IMR-90 (cell line): ENCODE results near the gene DGAT2. TPM values are rescaled to one million over a fixed set of nuclear protein-coding genes. Genes with fewer than 3 reads are reported as not detected.

ENCODE experiments used
- ATAC-seq: fragments of 200-7000 bp; cut with Tn5 transposase; 2 replicates; pipeline ENCODE4 v1.9.1; 2020; ENCODE audit warnings: low read depth, mild to moderate bottlenecking, moderate library complexity
- BruUV-seq: library from RNA; stranded (reverse); fragments of 400-500 nt; replicated peaks from 2 replicates; lab custom pipeline; 2021; lab: Mats Ljungman, UMichigan
- CTCF ChIA-PET: fragments of 300-600 bp; formaldehyde crosslinking; extraction: SDS; loops from one replicate; lab custom pipeline; 2021; ENCODE audit warnings: antibody characterized with exemption; lab: Yijun Ruan, JAX
- POLR2A ChIA-PET: fragments of 300-600 bp; sonication (Branson Sonifier 250); formaldehyde crosslinking; loops from one replicate; lab custom pipeline; 2022; ENCODE audit warnings: antibody characterized with exemption; ENCODE audit not compliant: unreplicated experiment; lab: Charles Lee
- DNase-seq: peaks from one replicate; pipeline ENCODE4 v3.0.0; 2013
- H2AFZ ChIP-seq: replicated peaks from 2 replicates; pipeline ENCODE3; 2013; ENCODE audit warnings: low read length, mild to moderate bottlenecking; ENCODE audit not compliant: poor library complexity
- H2AK5ac ChIP-seq: 2 replicates; pipeline ENCODE4 v1.6.1; 2013; ENCODE audit warnings: low read depth, low read length, inconsistent platforms
- H2AK9ac ChIP-seq: replicated peaks from 2 replicates; pipeline ENCODE3; 2013; ENCODE audit warnings: mild to moderate bottlenecking, low read depth, low read length, moderate library complexity; ENCODE audit not compliant: poor library complexity
- H2BK120ac ChIP-seq: 2 replicates; pipeline ENCODE4 v1.6.1; 2013; ENCODE audit warnings: low read depth, low read length, inconsistent platforms
- H2BK15ac ChIP-seq: 3 replicates; pipeline ENCODE4 v1.6.1; 2013; ENCODE audit warnings: low read depth, low read length, inconsistent platforms
- H2BK20ac ChIP-seq: 2 replicates; pipeline ENCODE4 v1.6.1; 2013; ENCODE audit warnings: low read depth, mild to moderate bottlenecking, inconsistent platforms, low read length, moderate library complexity
- H2BK5ac ChIP-seq: 2 replicates; pipeline ENCODE4 v1.6.1; 2013; ENCODE audit warnings: mild to moderate bottlenecking, low read depth, low read length, inconsistent platforms; ENCODE audit not compliant: poor library complexity, severe bottlenecking
- H3K14ac ChIP-seq: replicated peaks from 2 replicates; pipeline ENCODE4 v1.6.1; 2013; ENCODE audit warnings: low read depth, low read length, inconsistent platforms
- H3K18ac ChIP-seq: 2 replicates; pipeline ENCODE4 v1.6.1; 2013; ENCODE audit warnings: low read depth, low read length, control low read depth
- H3K23ac ChIP-seq: 2 replicates; pipeline ENCODE4 v1.6.1; 2013; ENCODE audit warnings: low read depth, low read length, inconsistent platforms
- H3K27ac ChIP-seq: 2 replicates; pipeline ENCODE4 v1.5.1; 2013; ENCODE audit warnings: mild to moderate bottlenecking, control low read depth, low read length; ENCODE audit not compliant: insufficient read depth
- H3K27me3 ChIP-seq: 2 replicates; pipeline ENCODE4 v1.6.1; 2013; ENCODE audit warnings: low read length; ENCODE audit not compliant: control insufficient read depth, insufficient read depth
- H3K36me3 ChIP-seq: 2 replicates; pipeline ENCODE4 v1.6.1; 2013; ENCODE audit warnings: low read length, mixed read lengths; ENCODE audit not compliant: control insufficient read depth, insufficient read depth
- H3K4ac ChIP-seq: 2 replicates; pipeline ENCODE4 v1.6.1; 2013; ENCODE audit warnings: low read depth, low read length, inconsistent platforms
- H3K4me1 ChIP-seq: 2 replicates; pipeline ENCODE4 v1.6.1; 2013; ENCODE audit warnings: low read length, mixed read lengths; ENCODE audit not compliant: control insufficient read depth, insufficient read depth
- H3K4me2 ChIP-seq: 2 replicates; pipeline ENCODE4 v1.6.1; 2013; ENCODE audit warnings: low read depth, mild to moderate bottlenecking, control low read depth, low read length, moderate library complexity
- H3K4me3 ChIP-seq: 2 replicates; pipeline ENCODE4 v1.5.1; 2013; ENCODE audit warnings: low read depth, mild to moderate bottlenecking, control low read depth, low read length, moderate library complexity; ENCODE audit not compliant: insufficient read depth
- H3K56ac ChIP-seq: 2 replicates; pipeline ENCODE4 v1.6.1; 2013; ENCODE audit warnings: low read length, inconsistent platforms; ENCODE audit not compliant: insufficient read depth; ENCODE audit errors: extremely low read depth
- H3K79me1 ChIP-seq, 2 experiments: 2 replicates each; pipeline ENCODE4 v1.6.1; 2013; ENCODE audit warnings: low read length in 2 of 2, inconsistent platforms in 1 of 2, low read depth in 1 of 2
- H3K9ac ChIP-seq: 2 replicates; pipeline ENCODE4 v1.6.1; 2013; ENCODE audit warnings: low read depth, low read length, control low read depth
- H3K9me1 ChIP-seq: 2 replicates; pipeline ENCODE4 v1.6.1; 2013; ENCODE audit warnings: low read length, inconsistent platforms; ENCODE audit not compliant: insufficient read depth
- H3K9me3 ChIP-seq: 2 replicates; pipeline ENCODE4 v1.6.1; 2013; ENCODE audit warnings: low read length; ENCODE audit not compliant: control insufficient read depth, insufficient read depth
- H4K20me1 ChIP-seq: 2 replicates; pipeline ENCODE4 v1.6.1; 2013; ENCODE audit warnings: low read length, inconsistent platforms; ENCODE audit not compliant: insufficient read depth
- H4K5ac ChIP-seq: 2 replicates; pipeline ENCODE4 v1.6.1; 2013; ENCODE audit warnings: mild to moderate bottlenecking, low read depth, low read length, control low read depth
- H4K8ac ChIP-seq, 2 experiments: 2 replicates each; pipeline ENCODE4 v1.6.1; 2013; ENCODE audit warnings: low read depth in 2 of 2, low read length in 2 of 2, control low read depth in 1 of 2, inconsistent platforms in 1 of 2
- H4K91ac ChIP-seq: 2 replicates; pipeline ENCODE4 v1.6.1; 2013; ENCODE audit warnings: low read depth, low read length, inconsistent platforms; ENCODE audit not compliant: insufficient read depth
- BHLHE40 ChIP-seq: fragments of 150-350 bp; IDR thresholded peaks from 2 replicates; pipeline ENCODE4 v1.6.1; 2016; ENCODE audit warnings: mild to moderate bottlenecking, low read depth, low read length
- CEBPB ChIP-seq: IDR thresholded peaks from 2 replicates; pipeline ENCODE4 v1.6.1; 2012; ENCODE audit warnings: low read depth, low read length, improper control_type of control experiment
- CHD1 ChIP-seq: IDR thresholded peaks from 2 replicates; pipeline ENCODE4 v1.6.1; 2012; ENCODE audit warnings: low read depth, low read length, improper control_type of control experiment
- FOS ChIP-seq: fragments of 150-350 bp; IDR thresholded peaks from 2 replicates; pipeline ENCODE4 v1.6.1; 2016; ENCODE audit warnings: low read depth, low read length
- MAFK ChIP-seq: IDR thresholded peaks from 2 replicates; pipeline ENCODE4 v1.6.1; 2012; ENCODE audit warnings: low read depth, low read length, improper control_type of control experiment
- MAZ ChIP-seq: IDR thresholded peaks from 2 replicates; pipeline ENCODE4 v1.6.1; 2012; ENCODE audit warnings: low read depth, mild to moderate bottlenecking, low read length, improper control_type of control experiment, moderate library complexity, borderline replicate concordance
- MXI1 ChIP-seq: IDR thresholded peaks from 2 replicates; pipeline ENCODE4 v1.6.1; 2012; ENCODE audit warnings: low read depth, mild to moderate bottlenecking, low read length, moderate library complexity, borderline replicate concordance
- NFE2L2 ChIP-seq: fragments of 150-350 bp; IDR thresholded peaks from 2 replicates; pipeline ENCODE4 v1.6.1; 2016; ENCODE audit warnings: low read depth, mild to moderate bottlenecking, low read length
- POLR2A ChIP-seq: IDR thresholded peaks from 2 replicates; pipeline ENCODE4 v1.6.1; 2012; ENCODE audit warnings: mild to moderate bottlenecking, low read depth, low read length
- RAD21 ChIP-seq: IDR thresholded peaks from 2 replicates; pipeline ENCODE4 v1.6.1; 2012; ENCODE audit warnings: low read length, improper control_type of control experiment
- RCOR1 ChIP-seq: IDR thresholded peaks from 2 replicates; pipeline ENCODE4 v1.6.1; 2012; ENCODE audit warnings: mild to moderate bottlenecking, low read length, improper control_type of control experiment; ENCODE audit not compliant: insufficient replicate concordance
- RFX5 ChIP-seq: IDR thresholded peaks from 2 replicates; pipeline ENCODE4 v1.8.0; 2012; ENCODE audit warnings: low read depth, mild to moderate bottlenecking, low read length, moderate library complexity
- SMC3 ChIP-seq: fragments of 150-350 bp; IDR thresholded peaks from 2 replicates; pipeline ENCODE4 v1.6.1; 2016; ENCODE audit warnings: low read depth, mild to moderate bottlenecking, antibody characterized with exemption, low read length, moderate library complexity
- WGBS, 2 experiments: methylation state at CpG; one replicate each; pipeline versions ENCODE4 v1.1.5 to v1.1.7; 2013; ENCODE audit warnings: missing lambda C conversion rate in 2 of 2; ENCODE audit not compliant: insufficient read length in 1 of 2; ENCODE audit errors: extremely low coverage in 2 of 2; 5-methylcytosine and 5-hydroxymethylcytosine counted together
- dilution Hi-C: fragments of 300-500 bp; cut with HindIII; formaldehyde crosslinking; loops from one replicate; pipeline ENCODE4 v1.14.3; 2018; ENCODE audit warnings: low sequenced_read_pairs; ENCODE audit not compliant: unreplicated experiment
- in situ Hi-C: fragments of 300-500 bp; cut with MboI; formaldehyde crosslinking; loops from 3 replicates; pipeline ENCODE4 v1.14.3; 2019; ENCODE audit warnings: low sequenced_read_pairs, inconsistent platforms, mixed read lengths
- intact Hi-C: fragments of 100-400 bp; cut with micrococcal nuclease; formaldehyde crosslinking; loops from 2 replicates; pipeline ENCODE4 v1.10.0; 2022
- polyA plus RNA-seq, 3 experiments: library from polyadenylated mRNA; depleted of rRNA; stranded (reverse); fragments of >200 nt; gene quantifications; 2 replicates each; pipeline ENCODE4 v1.2.3, GENCODE V29; 2012; ENCODE audit warnings: low replicate concordance in 1 of 3
- total RNA-seq: library from RNA; depleted of rRNA; stranded (reverse); fragments of >200 nt; gene quantifications from 2 replicates; pipeline ENCODE4 v1.2.3, GENCODE V29; 2012
- TF ChIP-seq, protein P1 (sequence below): fragments of 150-350 bp; IDR thresholded peaks from 2 replicates; pipeline ENCODE4 v1.6.1; 2017; ENCODE audit warnings: mild to moderate bottlenecking, antibody characterized with exemption, low read length, low read depth
- TF ChIP-seq, protein P2 (sequence below): conservative IDR thresholded peaks from 2 replicates; pipeline ENCODE4 v1.5.1; 2012; ENCODE audit warnings: mild to moderate bottlenecking, low read depth, low read length, improper control_type of control experiment

Gene DGAT2
- total and polyA plus RNA-seq, 2 of the 4 experiments (the other 2 are of a cell fraction): 2.3 to 2.4 TPM

DNA sequence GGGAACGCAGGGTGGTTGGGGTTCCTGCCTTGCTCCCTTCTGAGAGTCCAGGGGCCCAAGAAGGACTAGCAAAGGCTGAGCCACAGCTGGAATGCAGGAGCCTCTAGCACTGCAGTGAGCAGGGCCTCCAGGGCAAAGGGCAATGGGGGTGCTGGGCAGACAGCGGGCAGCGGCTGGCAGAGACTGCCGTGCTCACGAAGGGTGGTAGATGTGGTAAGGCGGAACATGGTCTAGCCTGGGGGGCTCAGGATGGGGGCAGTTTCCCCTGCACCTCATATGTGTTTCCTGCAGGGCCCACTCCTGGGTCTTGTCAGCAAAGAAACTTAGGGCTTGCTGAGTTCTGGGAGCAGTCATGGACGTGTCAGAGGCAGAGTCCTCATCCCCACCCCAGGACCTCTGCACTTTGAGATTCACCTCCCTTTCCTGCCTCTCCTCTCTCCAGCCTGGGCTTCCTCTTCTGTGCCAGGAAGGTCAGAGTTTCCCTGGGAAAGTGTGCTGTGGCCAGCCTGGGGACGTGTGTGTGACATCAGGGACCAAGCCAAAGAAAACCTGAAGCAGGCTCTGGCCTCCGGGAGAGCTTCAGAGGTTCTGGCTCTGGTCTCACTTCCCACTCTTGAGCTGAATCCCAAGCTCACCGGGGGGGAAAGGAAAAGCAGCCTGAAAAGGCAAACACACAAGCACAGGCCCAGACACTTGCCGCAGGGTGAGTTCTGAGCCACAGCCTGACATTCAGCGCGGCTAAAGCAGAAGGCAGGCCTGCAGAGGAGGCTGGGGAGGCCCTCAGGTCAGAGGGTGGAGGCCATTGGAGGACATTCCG is 46.5 kb upstream of the DGAT2 start:
- no peak overlapping the region for H3K18ac ChIP-seq
- 88% methylated on average over 7 of the region's 14 CpGs; no CpG with 5 or more reads in 1 of the 2 experiments for WGBS, 2 experiments
- H3K9me1 ChIP-seq: no peaks in the 10 kb centered on the region
- no peak overlapping the region for H2AK9ac ChIP-seq
- no peak overlapping the region for H2BK15ac ChIP-seq
- H3K23ac ChIP-seq: no peak overlapping the region
- no peak overlapping the region for H3K9ac ChIP-seq
- peaks cover 36% of the 10 kb centered on the region for H3K27me3 ChIP-seq
- H4K5ac ChIP-seq: no peak overlapping the region
- H2BK5ac ChIP-seq: no peak overlapping the region
- H3K4me2 ChIP-seq: no peak overlapping the region
- no peak for ATAC-seq
- H3K36me3 ChIP-seq: no peaks in the 10 kb centered on the region
- in situ Hi-C loops (no loop called here), dilution Hi-C loops (no loop called here), intact Hi-C loops (loop anchor here (2.0 kb wide), 1 partner anchor 147 kb away; no protein-coding TSS in a partner anchor)
- no peak overlapping the region for H3K27ac ChIP-seq
- H4K8ac ChIP-seq: no peak overlapping the region
- no peak overlapping the region for H2BK120ac ChIP-seq
- H2AFZ ChIP-seq: peak overlapping the region; percentile 58
- H3K9me3 ChIP-seq: no peaks in the 10 kb centered on the region
- BruUV-seq: no TSS peak
- H3K4me3 ChIP-seq: no peak overlapping the region
- H2AK5ac ChIP-seq: no peak overlapping the region
- H4K20me1 ChIP-seq: no peaks in the 10 kb centered on the region; the same call in 1 of the 2 replicates
- H3K14ac ChIP-seq: no peak overlapping the region
- CTCF ChIA-PET: no interaction called here
- POLR2A ChIA-PET: no interaction called here
- no peak overlapping the region for H4K91ac ChIP-seq
- no peak for DNase-seq
- H3K56ac ChIP-seq: no peak overlapping the region
- H3K4me1 ChIP-seq: no peaks in the 10 kb centered on the region
- no peak overlapping the region for H2BK20ac ChIP-seq
- no peak overlapping the region for H3K4ac ChIP-seq
- H3K79me1 ChIP-seq: no peaks in the 10 kb centered on the region
- TF ChIP-seq, protein P1, sequence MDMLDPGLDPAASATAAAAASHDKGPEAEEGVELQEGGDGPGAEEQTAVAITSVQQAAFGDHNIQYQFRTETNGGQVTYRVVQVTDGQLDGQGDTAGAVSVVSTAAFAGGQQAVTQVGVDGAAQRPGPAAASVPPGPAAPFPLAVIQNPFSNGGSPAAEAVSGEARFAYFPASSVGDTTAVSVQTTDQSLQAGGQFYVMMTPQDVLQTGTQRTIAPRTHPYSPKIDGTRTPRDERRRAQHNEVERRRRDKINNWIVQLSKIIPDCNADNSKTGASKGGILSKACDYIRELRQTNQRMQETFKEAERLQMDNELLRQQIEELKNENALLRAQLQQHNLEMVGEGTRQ: no peak
- no peak for TF ChIP-seq CEBPB
- TF ChIP-seq FOS: no peak
- no peak for TF ChIP-seq SMC3
- no peak for TF ChIP-seq CHD1
- TF ChIP-seq NFE2L2: no peak
- no peak for TF ChIP-seq RFX5
- TF ChIP-seq BHLHE40: no peak
- no peak for TF ChIP-seq MXI1
- TF ChIP-seq, protein P2, sequence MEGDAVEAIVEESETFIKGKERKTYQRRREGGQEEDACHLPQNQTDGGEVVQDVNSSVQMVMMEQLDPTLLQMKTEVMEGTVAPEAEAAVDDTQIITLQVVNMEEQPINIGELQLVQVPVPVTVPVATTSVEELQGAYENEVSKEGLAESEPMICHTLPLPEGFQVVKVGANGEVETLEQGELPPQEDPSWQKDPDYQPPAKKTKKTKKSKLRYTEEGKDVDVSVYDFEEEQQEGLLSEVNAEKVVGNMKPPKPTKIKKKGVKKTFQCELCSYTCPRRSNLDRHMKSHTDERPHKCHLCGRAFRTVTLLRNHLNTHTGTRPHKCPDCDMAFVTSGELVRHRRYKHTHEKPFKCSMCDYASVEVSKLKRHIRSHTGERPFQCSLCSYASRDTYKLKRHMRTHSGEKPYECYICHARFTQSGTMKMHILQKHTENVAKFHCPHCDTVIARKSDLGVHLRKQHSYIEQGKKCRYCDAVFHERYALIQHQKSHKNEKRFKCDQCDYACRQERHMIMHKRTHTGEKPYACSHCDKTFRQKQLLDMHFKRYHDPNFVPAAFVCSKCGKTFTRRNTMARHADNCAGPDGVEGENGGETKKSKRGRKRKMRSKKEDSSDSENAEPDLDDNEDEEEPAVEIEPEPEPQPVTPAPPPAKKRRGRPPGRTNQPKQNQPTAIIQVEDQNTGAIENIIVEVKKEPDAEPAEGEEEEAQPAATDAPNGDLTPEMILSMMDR: no peak
- TF ChIP-seq MAFK: no peak
- TF ChIP-seq RAD21: no peak
- TF ChIP-seq POLR2A: no peak
- no peak for TF ChIP-seq RCOR1
- TF ChIP-seq MAZ: no peak
